ENCODE results near the gene SUGCT. TPM values are rescaled to one million over a fixed set of nuclear protein-coding genes. Genes with fewer than 3 reads are reported as not detected.

The SUGCT gene
- total RNA-seq, 4 donors from 2014 or later = 7.8 to 15.0 (median 12.8) TPM

DNA sequence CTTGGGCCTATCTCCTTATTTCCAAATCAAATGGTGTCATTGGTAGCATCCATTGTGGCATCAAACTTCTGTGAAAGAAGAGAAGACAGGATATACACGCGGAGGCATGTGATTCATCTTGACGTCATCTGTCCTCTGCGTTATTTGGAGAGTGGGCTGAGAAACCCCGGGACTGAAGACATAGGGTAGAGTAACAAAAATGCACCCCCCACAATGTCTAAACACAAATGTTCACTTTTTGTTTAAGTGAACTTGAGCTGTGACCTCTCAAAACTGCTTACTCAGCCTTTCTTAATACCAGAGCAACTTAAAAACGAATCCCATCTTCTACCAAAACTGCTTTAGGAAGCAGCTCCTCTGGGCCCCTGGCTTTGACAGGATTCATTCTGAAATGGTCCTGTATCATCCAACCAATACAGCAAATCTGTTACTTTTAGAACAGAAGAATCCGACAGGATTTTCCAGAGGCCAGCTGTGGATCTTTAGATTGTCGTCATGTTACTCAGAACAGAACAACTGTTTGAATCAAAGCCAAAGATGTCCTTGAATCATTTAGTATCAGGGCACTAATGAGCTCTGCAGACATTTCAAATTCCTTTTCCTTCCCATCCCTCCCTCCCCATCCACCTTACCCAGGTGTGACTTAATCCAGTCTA, 438.1 kb downstream of the SUGCT start:
- H3K4me1 ChIP-seq = peaks cover 0 to 24% (median 9%) of the 10 kb centered on the region in 4 donors
- WGBS = 70% methylated on average over 8 of the region's 8 CpGs
- H3K4me3 ChIP-seq = no peak overlapping the region
- no peak for DNase-seq (ENCODE audit: extremely low spot score)
- TF ChIP-seq EP300 (IDR thresholded peaks at IDR 0.05) (no peak), POLR2AphosphoS5 (IDR thresholded peaks at IDR 0.05) (no peak), POLR2A (IDR thresholded peaks at IDR 0.05; ENCODE audit: low read depth) (no peak)
- TF ChIP-seq, protein P1, sequence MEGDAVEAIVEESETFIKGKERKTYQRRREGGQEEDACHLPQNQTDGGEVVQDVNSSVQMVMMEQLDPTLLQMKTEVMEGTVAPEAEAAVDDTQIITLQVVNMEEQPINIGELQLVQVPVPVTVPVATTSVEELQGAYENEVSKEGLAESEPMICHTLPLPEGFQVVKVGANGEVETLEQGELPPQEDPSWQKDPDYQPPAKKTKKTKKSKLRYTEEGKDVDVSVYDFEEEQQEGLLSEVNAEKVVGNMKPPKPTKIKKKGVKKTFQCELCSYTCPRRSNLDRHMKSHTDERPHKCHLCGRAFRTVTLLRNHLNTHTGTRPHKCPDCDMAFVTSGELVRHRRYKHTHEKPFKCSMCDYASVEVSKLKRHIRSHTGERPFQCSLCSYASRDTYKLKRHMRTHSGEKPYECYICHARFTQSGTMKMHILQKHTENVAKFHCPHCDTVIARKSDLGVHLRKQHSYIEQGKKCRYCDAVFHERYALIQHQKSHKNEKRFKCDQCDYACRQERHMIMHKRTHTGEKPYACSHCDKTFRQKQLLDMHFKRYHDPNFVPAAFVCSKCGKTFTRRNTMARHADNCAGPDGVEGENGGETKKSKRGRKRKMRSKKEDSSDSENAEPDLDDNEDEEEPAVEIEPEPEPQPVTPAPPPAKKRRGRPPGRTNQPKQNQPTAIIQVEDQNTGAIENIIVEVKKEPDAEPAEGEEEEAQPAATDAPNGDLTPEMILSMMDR (IDR thresholded peaks at IDR 0.05) = no peak
- H3K36me3 ChIP-seq = no peaks in the 10 kb centered on the region
- no peaks in the 10 kb centered on the region for H3K27me3 ChIP-seq
- intact Hi-C loops (cut with DNase I) = no loop called here
- H3K27ac ChIP-seq (replicated peaks in 1 of 4) = no peak overlapping the region
- H3K9me3 ChIP-seq = no peaks in the 10 kb centered on the region

DNA sequence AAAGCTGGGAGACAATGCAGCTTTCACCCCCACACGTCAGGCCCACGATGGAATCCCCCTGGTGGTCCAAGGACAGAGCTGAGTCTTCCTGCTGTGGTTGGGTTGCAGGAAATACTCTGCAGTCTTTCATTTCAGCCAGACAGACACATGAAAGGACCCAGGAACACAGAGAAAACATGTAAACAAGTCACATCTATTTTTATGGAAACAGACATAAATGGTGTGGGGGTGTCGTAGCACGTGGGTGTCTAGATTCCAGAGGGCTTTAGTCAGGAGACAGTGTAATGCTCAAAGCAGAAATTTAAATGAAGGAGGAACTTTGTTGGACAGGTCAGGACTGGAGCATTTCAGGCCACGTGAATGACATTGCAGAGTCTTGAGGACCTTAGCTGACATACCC, 444.6 kb downstream of the SUGCT start:
- no peak for DNase-seq (ENCODE audit: extremely low spot score)
- H3K36me3 ChIP-seq = no peaks in the 10 kb centered on the region
- 67% methylated on average over 5 of the region's 5 CpGs for WGBS
- intact Hi-C loops (cut with DNase I) = no loop called here
- no peaks in the 10 kb centered on the region for H3K27me3 ChIP-seq
- no peak overlapping the region for H3K27ac ChIP-seq (replicated peaks in 1 of 4)
- TF ChIP-seq POLR2A (IDR thresholded peaks at IDR 0.05; ENCODE audit: low read depth) (no peak), EP300 (IDR thresholded peaks at IDR 0.05) (no peak), POLR2AphosphoS5 (IDR thresholded peaks at IDR 0.05) (no peak)
- TF ChIP-seq, protein P1 (IDR thresholded peaks at IDR 0.05) = no peak
- H3K4me3 ChIP-seq = no peak overlapping the region
- no peaks in the 10 kb centered on the region for H3K4me1 ChIP-seq
- H3K9me3 ChIP-seq = no peaks in the 10 kb centered on the region

DNA sequence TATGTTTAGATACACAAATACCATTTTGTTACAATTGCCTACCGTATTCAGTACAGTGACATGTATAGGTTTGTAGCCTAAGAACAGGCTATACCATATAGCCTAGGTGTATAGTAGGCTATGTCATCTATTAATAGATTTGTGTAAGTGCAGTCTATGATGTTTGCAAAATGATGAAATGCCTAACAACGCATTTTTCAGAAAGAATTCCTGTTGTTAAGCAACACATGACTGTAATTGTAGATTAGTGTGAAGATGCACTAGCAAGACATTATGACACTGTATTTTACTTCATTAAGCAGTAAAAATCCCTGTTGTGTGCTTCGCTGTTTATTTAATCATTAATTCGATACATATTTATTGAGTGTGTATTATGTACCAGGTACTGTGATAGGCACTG, 446.0 kb downstream of the SUGCT start:
- Histone ChIP-seq H3K9me3 (no peaks in the 10 kb centered on the region), H3K36me3 (no peaks in the 10 kb centered on the region), H3K27ac (replicated peaks in 1 of 4) (no peak overlapping the region), H3K27me3 (no peaks in the 10 kb centered on the region), H3K4me1 (no peaks in the 10 kb centered on the region), H3K4me3 (no peak overlapping the region)
- TF ChIP-seq POLR2AphosphoS5 (IDR thresholded peaks at IDR 0.05) (no peak), POLR2A (IDR thresholded peaks at IDR 0.05; ENCODE audit: low read depth) (no peak), EP300 (IDR thresholded peaks at IDR 0.05) (no peak)
- TF ChIP-seq, protein P1 (IDR thresholded peaks at IDR 0.05) = no peak
- DNase-seq (ENCODE audit: extremely low spot score) = no peak
- 92% methylated on average over 4 of the region's 4 CpGs for WGBS
- intact Hi-C loops (cut with DNase I) = no loop called here

DNA sequence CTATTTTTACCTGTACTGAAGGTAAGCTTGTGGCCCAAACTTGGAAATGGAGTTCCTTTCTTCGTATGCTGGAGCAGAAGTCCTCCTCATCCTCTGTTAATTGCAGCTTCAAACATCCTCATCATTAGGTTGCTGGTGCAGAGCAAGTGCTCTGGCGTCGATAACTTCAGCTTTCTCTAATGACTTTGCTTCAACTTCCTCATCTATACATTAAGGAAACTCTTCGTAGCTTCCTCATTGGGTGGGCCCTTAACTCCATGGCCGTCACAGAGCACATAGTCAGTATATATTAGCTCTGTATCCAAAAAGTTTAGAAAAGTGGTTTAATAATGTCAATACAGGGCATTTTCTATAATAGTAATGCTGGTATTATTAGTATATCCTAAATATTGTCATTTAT, 447.7 kb downstream of the SUGCT start:
- no peaks in the 10 kb centered on the region for H3K27me3 ChIP-seq
- H3K36me3 ChIP-seq = no peaks in the 10 kb centered on the region
- intact Hi-C loops (cut with DNase I) = no loop called here
- H3K27ac ChIP-seq (replicated peaks in 1 of 4) = no peak overlapping the region
- H3K4me1 ChIP-seq = no peaks in the 10 kb centered on the region
- DNase-seq (ENCODE audit: extremely low spot score) = no peak
- no peak overlapping the region for H3K4me3 ChIP-seq
- no peak for TF ChIP-seq POLR2A (IDR thresholded peaks at IDR 0.05; ENCODE audit: low read depth)
- no peak for TF ChIP-seq POLR2AphosphoS5 (IDR thresholded peaks at IDR 0.05)
- TF ChIP-seq, protein P1 (IDR thresholded peaks at IDR 0.05) = no peak
- TF ChIP-seq EP300 (IDR thresholded peaks at IDR 0.05) = no peak
- no peaks in the 10 kb centered on the region for H3K9me3 ChIP-seq
- 88% methylated on average over 5 of the region's 5 CpGs for WGBS

Data from esophagus muscularis mucosa (tissue), 4 donors.